IPS-NIHi7 (cell line): ENCODE measurements around the gene RNF167.

Experiments used
- DNase-seq: peaks from one replicate; pipeline ENCODE4 v3.0.0; 2012; ENCODE audit warnings: mixed read lengths; ENCODE audit errors: extremely low spot score

The RNF167 gene

GRCh38 chr17:4953451-4953961, 13.4 kb downstream of the RNF167 start:
- no peak for DNase-seq

DNA sequence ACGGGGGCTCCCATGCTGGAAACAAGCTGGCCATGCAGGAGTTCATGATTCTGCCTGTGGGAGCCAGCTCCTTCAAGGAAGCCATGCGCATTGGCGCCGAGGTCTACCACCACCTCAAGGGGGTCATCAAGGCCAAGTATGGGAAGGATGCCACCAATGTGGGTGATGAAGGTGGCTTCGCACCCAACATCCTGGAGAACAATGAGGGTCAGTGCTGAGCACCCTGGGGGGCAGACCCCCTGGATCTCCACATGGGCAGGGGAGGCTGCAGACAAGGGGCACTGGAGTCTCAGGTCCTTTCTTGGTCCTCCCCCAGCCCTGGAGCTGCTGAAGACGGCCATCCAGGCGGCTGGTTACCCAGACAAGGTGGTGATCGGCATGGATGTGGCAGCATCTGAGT, 15.0 kb downstream of the RNF167 start:
- DNase-seq: no peak

DNA sequence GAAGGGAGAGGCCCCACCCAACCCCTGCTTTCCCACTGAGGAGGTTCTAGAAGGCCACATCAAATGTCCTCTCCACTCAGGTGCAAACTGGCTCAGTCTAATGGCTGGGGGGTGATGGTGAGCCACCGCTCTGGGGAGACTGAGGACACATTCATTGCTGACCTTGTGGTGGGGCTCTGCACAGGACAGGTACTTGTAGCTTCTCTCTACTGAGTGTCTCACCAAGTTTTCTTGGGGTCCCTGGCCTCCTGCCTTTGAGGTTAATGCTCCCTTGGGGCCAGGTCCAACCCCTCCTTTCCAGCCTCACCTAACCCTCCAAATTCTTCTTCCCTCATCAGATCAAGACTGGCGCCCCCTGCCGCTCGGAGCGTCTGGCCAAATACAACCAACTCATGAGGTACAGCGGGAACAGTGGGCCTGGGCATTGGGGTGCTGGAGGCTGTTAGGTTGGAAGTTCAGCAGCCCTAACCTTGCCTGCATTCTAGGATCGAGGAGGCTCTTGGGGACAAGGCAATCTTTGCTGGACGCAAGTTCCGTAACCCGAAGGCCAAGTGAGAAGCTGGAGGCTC, 16.5 kb downstream of the RNF167 start:
- peak; percentile 36 for DNase-seq

- no peak for DNase-seq
Observed at GRCh38 chr17:4958102-4958501, 18.0 kb downstream of the RNF167 start.

DNA sequence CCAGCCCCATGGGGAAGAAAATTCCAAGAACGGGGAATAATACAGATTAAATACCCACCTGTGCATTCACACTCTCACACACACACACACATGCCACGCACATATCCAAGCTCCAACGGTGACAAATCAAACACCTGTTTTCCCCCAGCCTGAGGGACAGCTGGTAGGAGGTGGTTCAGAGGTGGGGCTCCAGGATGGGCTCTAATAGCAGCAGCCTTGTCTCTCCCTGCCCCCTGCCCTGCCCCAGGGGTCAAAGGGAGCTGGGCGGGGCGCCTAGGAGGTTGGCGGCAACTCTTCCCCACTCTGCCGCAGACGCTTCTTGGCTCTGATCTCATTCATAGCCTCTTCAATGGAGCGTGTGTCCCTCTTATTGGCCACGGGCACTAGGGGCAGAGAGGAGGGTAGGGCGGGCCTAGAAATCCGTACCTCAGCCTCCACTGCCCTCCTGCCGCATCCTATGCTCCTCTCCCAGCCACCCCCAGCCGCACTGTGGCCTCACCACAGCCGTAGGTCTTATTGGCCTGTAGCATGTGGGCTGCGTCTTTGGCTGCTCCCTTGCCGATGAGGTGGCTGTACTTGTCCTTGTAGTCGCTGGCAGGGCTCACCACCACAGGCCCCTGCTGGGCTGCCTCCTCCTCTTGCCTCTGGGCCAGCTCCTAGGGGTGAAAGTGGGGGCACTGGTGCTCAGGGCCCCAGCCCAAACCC, 19.3 kb downstream of the RNF167 start:
- no peak for DNase-seq

DNA sequence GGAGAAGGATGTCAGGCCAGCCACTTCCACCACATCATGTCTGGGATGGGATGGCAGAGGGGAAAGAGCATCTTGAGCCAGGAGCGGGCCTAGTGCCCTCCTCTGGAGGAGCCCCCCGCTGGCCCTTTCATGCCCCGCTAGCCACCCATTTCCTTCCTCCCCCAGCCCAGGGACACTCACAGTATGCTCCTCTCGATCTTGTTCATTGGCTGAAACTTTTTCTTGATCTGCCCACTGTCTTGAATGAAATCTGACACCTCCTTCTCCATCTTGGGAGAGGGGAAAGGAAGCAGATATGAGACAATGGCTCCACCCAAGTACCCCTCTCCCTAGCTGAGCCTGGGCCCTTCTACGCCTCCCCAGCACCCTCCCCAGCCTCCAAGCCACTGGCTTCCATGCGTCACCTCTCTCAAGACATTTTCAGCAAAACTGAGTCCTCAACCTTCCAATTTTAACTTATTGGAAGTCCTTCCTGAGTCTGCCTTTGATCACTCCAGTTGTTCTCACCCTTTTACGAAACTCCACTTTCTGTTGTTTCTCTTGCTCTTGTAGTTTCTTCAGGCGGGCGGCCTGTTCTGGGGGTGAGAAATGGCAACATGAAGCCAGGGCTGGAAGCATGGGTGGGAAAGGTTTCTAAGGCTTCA, 20.3 kb downstream of the RNF167 start:
- no peak for DNase-seq

DNA sequence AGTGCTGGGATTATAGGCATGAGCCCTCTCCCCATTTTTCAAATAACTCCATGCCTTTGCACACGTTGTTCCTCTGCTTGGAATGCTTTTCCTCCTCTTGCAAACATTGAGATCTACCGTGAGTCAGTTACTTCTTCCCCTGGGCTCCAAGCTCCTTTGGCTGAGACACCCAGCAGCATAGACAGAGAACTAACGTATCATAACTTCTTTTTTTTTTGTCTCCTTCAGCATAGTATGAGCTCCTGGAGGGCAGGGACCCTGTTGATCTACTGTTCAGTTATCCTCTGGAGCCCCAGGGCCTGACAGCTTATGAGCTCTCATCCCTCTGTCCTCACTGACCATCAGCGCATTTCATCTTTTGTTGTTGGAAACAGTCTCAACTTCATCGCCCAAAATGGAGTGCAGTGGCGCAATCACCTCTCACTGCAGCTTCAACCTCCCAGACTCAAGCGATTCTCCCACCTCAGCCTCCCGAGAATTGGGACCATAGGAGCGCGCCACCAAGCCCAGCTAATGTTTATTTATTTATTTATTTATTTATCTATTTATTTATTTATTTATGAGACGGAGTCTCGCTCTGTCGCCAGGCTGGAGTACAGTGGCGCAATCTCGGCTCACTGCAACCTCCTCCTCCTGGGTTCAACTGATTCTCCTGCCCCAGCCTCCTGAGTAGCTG, 25.4 kb downstream of the RNF167 start:
- no peak for DNase-seq

GRCh38 chr17:4966844-4967538, 26.9 kb downstream of the RNF167 start:
- DNase-seq: peak; percentile 96

DNA sequence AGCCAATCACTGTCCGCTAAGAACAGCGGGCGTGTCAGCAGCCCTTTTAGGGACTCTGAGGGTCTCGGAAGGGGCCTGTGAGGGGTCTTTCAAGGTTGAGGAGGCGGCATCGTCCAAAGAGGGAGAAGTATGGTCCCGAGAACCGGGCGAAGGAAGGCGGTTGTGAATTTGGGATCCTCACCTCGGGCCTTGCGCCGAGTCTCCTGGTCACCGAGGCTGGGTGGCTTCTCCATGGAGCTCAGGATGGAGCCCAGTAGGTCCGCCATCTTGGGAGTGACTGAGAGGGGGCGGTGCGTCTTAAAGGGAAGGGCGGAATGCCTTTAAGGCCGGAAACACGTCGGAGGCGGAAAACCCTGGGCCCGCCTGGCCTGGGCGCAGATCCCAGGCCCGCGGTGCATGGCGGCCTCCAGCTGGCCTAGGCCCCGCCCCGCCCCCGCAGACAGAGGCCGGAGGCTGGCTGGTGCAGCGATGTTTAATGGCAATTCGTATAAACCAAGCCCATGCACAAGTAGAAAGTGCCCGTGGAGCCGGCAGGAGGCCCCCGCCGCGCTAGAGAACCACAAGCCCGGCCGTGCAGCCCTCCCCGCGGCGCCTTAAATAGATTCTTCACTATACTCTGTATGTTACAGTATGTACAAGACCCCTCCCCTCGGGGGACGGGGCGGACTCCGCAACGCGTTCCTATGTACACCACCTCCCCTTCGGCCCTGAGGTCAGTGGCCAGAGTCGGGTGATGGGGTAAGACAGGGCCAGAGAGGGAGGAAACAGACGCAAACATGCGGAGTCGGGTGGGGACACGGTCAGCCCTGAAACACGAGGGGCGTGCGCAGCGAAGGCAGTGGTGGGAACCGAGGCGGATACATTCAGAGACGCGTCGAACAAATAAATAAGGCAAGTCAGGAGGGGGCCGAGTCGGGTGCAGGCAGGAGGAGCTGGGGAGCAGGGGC, 27.7 kb downstream of the RNF167 start, which contains the start of gene SPAG7:
Gene SPAG7 (minus strand): TSS at position 279 of the 947 bp plus-strand sequence. CDS start 13 bp downstream, at position 266.
- DNase-seq: peak; percentile 91

DNA sequence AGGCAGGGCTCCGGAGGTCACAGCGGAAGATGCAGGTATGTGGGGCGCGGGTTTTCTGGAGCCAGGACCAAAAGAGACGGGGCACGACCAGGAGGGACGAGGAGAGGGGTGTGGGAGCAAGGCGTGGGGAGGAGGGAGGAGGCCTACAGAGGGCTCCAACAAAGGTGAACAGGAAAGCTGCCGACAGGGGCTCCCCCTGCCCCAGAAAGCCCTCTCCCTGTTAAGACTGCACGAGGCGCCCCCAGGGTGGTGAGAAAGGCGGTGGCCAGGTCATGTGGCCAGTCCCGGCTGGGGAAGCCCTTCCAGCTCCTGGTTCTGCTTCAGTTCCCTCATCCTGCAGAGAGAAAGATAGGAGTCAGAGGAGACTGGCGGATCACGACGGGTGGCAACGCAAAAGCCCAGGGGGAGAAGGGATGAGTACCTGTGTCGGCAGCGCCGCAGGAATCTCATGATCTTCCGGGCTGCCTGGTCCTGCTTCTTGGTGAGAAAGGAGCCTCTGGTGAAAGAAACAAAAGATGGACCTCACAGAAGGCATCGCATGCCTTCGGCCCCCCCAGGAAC, 28.5 kb downstream of the RNF167 start:
- DNase-seq: peak; percentile 46

GRCh38 chr17:4969047-4969550, 29.0 kb downstream of the RNF167 start:
- DNase-seq: peak; percentile 23

DNA sequence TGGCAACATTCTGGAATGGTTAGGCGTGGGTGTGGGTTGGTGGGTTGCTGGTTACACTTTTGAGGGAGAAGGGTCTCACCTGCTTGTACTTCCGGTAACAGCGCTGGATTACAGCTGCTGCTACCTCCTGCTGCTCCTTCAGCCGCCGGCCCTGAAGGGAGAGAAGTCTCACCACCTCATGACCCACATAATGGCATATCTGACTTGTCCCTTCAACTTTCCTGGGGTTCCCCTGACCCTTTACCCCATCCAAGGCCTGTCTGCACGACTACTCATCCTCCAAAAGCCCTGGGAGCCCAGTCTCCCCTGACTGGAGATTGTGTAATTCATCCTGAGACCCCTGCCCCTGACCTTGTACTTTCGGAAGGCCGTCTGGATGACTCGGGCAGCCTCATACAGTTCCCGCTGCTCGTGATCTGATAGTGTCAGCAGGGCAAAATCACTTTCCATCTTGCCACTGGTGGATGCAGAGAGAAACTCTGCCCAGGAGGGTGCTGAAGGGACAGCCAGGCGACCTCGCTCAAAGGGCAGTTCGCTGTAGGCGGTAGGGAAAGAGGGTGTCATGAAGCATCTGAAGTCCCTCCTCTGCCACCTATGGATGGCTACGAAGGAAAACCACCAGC, 29.6 kb downstream of the RNF167 start:
- DNase-seq: no peak

DNA sequence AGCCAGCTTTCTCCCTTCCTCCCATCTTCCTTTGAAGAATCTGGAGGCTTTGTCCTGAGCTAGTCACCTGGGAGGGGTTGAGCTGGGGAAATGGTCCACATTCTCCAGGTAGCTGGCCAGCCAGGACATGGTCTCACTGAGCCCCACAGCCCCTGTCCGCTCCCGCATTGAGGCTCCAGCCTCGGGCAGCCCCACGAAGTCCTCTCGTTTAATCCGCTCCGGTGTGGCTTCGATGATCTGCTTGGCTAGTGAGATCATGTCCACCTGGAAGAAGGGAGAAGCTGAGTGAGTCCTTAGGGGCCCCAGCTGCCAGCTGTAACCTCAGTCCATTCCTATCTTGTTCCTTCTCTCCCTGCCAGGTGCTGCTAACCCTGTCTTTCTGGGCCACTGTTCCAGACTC, 30.2 kb downstream of the RNF167 start:
- DNase-seq: no peak

DNA sequence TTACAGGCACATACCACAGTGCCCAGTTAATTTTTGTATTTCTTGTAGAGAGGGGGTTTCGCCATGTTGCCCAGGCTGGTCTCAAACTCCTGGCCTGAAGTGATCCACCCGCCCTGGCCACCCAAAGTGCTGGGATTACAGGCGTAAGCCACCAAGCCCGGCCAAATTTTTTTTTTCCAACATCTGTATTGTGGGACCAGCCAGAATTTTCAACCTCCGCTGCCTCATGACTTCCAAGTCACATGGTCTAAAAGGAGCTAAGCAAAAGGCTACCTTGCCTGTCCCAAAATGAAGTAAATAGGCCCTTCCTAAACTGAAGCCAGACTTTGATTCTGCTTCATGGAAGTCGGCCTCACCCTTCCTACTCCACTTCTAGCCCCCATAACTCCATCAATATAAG, 31.8 kb downstream of the RNF167 start:
- no peak for DNase-seq

GRCh38 chr17:4972322-4972721, 32.3 kb downstream of the RNF167 start:
- DNase-seq: no peak

DNA sequence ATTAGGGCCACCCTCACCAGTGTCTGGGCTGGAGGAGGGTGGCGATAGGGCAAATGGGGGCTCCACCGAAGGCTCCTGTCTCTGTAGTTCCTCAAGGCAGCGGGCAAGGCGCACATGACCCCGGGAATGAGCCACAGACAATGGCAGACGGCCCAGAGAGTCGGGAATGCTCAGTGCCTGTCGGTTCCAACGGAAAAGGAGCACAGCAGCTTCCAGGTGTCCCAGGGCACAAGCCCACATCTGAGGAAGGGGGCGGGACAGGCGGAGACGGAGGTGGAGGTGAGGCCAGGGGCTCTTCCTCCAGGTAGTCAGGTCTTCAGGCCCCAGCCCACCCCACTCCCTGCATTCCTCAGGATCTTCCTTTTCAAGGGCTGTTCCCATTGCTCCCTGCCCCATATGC, 32.7 kb downstream of the RNF167 start:
- peak; percentile 31 for DNase-seq

- no peak for DNase-seq
Observed at GRCh38 chr17:4973256-4974114, 33.4 kb downstream of the RNF167 start.

- DNase-seq: no peak
Observed at GRCh38 chr17:4974115-4974670, 34.1 kb downstream of the RNF167 start.
